Activated T-cell treated with anti-CD3 and anti-CD28 coated beads for 48 hours (primary cell): ENCODE data around the gene DHX8.
"Not testable (repeated sequence)": the region's sequence is repeated elsewhere in the genome, so short reads cannot be mapped to it uniquely, and the experiment has no call there.

Experiments used
- DNase-seq: peaks from one replicate; pipeline ENCODE4 v3.0.0-alpha.2; 2020; ENCODE audit warnings: low read depth

The DHX8 gene

GRCh38 chr17:43483674-43484551, at the start of gene DHX8:
Gene DHX8, plus strand, starts transcription at chr17:43483975. Its CDS starts 63 bp downstream, at chr17:43484038.
- peak; percentile 98 for DNase-seq

DNA sequence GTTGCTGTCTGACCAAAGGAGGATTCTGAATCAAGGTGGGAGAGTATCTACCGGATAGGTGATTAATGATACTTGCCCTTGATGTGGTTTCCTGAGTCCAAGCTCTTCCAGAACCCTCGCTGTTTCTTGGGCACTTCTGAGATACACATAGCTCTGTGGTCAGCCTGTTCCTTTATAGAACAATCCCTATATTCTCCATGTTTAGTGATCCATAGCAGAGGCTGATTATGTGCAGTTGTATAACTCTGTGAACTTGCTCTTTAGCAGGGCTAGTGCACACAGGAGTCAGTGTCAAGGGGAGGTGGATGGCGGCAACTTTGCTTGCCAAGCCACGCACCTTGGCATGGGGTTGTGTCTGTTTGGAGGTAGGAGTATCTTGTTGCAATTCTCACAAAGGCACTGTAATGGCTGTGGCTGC, 48.9 kb upstream of the DHX8 start:
- DNase-seq: no peak

DNA sequence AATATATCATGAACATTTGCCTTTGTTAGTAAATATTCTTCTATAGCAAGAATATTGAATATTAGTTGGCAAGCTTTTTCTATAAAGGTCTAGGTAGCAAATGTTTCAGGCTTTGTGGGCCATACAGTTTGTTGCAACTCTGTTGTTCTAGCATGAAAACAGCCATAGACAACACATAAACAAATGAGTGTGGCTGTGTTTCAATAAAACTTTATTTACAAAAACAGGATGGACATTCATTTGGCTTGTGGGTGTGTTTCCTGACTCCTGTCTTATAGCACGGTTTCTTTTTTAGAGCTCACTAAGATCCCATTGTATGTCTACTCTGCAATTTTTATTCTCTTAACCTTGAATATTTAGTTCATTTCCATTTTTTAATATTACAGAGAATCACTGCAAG, 46.0 kb upstream of the DHX8 start:
- no peak for DNase-seq

DNA sequence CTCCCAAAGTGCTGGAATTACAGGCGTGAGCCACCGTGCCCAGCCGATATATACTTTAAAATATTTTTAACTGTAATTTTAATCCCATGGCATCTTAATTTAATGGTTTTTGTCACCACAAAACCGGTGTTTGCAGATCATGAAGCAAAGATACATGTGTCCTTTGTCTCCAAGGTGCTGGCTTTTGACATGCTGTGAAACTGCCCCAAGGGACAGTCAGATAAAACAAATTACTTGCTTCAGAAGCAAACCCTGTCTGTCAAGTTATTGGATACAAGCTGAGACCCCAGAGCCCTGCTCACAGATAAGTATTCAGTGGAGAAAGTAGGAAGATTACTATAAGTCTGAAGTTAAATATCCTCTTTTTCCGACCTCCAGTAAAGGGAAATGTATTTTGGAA, 45.1 kb upstream of the DHX8 start:
- DNase-seq: no peak

GRCh38 chr17:43439041-43439440, 44.7 kb upstream of the DHX8 start:
- DNase-seq: no peak

GRCh38 chr17:43442711-43443110, 41.1 kb upstream of the DHX8 start:
- no peak for DNase-seq

- no peak for DNase-seq
These were observed 40.4 kb upstream of the DHX8 start for GRCh38 chr17:43443381-43443780.

- no peak for DNase-seq
These were observed 39.4 kb upstream of the DHX8 start for GRCh38 chr17:43444223-43445008.

- DNase-seq: no peak
These were observed 38.7 kb upstream of the DHX8 start for GRCh38 chr17:43445009-43445589.

- DNase-seq: no peak
These were observed 37.0 kb upstream of the DHX8 start for GRCh38 chr17:43446773-43447172.

DNA sequence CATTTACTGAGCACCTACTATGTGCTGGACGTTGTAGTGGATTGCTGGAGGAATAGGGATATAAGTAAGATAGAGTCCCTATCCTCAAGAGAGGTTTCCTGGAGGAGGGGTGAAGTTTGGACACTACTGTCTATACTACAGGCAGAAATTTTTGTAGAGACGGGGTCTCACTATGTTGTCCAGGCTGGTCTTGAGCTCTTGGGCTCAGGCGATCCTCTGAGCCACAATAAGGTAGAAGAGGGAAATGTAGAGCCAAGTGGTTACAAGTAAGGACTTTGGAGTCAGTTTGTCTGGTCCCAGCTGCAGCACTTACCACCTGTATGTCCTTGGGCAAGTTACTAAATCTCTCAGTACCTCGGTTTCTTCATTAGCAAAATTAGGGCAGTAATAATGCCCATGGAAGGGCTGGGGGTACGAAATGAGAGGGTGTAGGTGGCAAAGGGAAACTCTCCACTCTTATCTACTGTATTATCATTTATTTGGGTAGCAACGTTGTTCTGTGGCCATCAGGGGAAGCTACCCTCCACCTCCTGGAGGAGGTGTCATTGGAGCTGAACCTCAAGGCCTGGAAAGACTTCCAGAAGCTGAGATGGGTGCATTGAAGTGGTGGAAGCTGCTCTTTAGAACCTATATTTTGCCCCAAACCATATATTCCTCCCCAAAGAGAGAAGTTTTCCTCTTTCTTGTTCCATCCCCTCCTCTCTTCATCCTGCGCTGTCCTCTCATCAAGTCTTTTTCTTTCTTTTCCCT, 34.9 kb upstream of the DHX8 start:
- DNase-seq: no peak

GRCh38 chr17:43449470-43450248, 34.1 kb upstream of the DHX8 start:
- no peak for DNase-seq

DNA sequence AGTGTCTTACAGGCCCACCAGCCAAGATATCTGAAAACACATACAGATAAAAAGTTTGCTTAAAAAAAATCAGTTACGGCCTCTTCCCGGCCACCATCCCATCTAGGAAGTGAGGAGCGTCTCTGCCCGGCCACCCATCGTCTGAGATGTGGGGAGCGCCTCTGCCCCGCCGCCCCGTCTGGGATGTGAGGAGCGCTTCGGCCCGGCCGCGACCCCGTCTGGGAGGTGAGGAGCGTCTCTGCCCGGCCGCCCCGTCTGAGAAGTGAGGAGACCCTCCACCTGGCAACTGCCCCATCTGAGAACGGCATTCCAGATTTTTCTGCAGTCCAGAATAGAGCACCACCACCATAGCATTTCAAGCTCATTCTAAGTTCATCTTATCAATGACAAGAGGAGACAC, 33.0 kb upstream of the DHX8 start:
- not testable (repeated sequence) for DNase-seq

GRCh38 chr17:43451741-43452140, 32.0 kb upstream of the DHX8 start:
- DNase-seq: not testable (repeated sequence)

GRCh38 chr17:43453331-43453812, 30.4 kb upstream of the DHX8 start:
- no peak for DNase-seq

DNA sequence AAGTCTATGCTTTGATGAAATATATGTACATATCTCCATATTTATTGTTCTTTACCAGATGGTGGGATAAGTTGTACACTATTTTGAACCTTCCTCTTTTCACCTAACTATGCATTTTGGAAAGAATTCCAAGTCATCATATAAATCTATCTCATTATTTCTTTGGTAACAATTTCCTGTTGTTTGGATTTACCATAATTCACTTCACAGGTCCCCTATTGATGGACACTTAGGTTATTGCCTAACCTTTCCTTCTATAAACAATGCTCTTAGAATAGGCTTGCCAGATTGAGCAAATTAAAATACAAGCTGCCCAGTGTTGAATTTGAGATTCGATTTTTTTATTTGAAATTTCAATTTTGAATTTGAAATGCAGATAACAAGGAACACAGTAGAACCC, 28.9 kb upstream of the DHX8 start:
- DNase-seq: no peak

DNA sequence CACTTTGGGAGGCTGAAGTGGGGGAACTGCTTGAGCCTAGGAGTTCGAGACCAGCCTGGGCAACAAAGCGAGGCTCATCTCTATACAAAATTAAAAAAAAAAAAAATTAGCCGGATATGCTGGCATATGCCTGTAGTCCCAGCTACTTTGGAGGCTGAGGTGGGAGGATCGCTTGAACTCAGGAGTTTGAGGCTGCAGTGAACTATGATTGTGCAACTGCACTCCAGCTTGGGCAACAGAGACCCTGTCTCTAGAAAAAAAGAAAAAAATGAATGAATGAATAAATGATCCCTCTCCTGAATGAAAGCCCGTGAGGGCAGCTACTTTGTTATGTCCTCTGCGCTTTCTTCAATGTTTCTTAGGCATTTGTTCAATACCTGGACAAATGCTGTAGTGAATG, 27.7 kb upstream of the DHX8 start:
- DNase-seq: no peak

GRCh38 chr17:43456661-43457361, 27.0 kb upstream of the DHX8 start:
- DNase-seq: no peak

- DNase-seq: no peak
These were observed 26.4 kb upstream of the DHX8 start for GRCh38 chr17:43457362-43457692.

- not testable (repeated sequence) for DNase-seq
These were observed 23.9 kb upstream of the DHX8 start for GRCh38 chr17:43459878-43460277.

DNA sequence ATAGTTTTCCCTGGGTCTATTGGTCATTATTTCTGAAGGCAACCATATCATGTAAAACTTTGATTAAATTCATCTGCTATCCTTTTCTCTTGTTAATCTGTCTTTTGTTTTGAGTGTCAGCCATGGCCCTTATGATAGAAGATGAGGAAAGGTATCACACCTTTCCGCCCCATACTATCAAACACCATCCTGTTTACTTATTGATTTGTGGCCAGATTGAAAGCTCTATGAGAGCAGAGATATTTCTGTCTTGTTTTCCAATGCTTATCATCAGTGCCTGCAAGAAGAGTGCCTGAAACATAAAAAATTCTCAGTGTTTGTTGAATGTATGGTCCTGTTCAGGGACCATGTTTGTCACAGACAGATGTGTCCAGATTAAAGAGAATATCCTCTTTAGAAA, 22.6 kb upstream of the DHX8 start:
- DNase-seq: no peak
